Upper lobe of left lung (tissue), 6 donors: Measurements from ENCODE around the gene ZFX. TPM values are rescaled to one million over a fixed set of nuclear protein-coding genes. Genes with fewer than 3 reads are reported as not detected.

Source experiments
- ATAC-seq, 2 donors: fragments of 200-7000 bp; cut with Tn5 transposase; one replicate each; pipeline ENCODE4 v1.9.1; 2022; ENCODE audit warnings: mild to moderate bottlenecking in 2 of 2, moderate library complexity in 2 of 2; ENCODE audit not compliant: low FRiP score in 2 of 2
- DNase-seq, 2 donors: peaks; one replicate each; pipeline ENCODE4 v3.0.0-alpha.2; 2019 to 2020
- H3K27ac ChIP-seq, 4 donors: fragments of 200-600 bp; sonication (generic); one replicate each; pipeline ENCODE4 v1.5.1; 2016 to 2019
- H3K27me3 ChIP-seq, 4 donors: fragments of 200-600 bp; sonication (generic); one replicate each; pipeline ENCODE4 v1.5.1; 2017 to 2019
- H3K36me3 ChIP-seq, 4 donors: fragments of 200-600 bp; sonication (generic); one replicate each; pipeline ENCODE4 v1.5.1; 2016 to 2019
- H3K4me1 ChIP-seq, 4 donors: fragments of 200-600 bp; sonication (generic); one replicate each; pipeline ENCODE4 v1.5.1; 2018 to 2019
- H3K4me3 ChIP-seq, 4 donors: fragments of 200-600 bp; sonication (generic); one replicate each; pipeline ENCODE4 v1.5.1; 2017 to 2019; ENCODE audit warnings: mild to moderate bottlenecking in 2 of 4, moderate library complexity in 1 of 4
- H3K9me3 ChIP-seq, 4 donors: fragments of 200-600 bp; sonication (generic); one replicate each; pipeline ENCODE4 v1.5.1; 2018 to 2019
- CTCF ChIP-seq, 6 experiments: fragments of 450-650 bp in 4 of 6; fragments of 200-600 bp in 2 of 6; sonication (generic) in 2 of 6; IDR thresholded peaks; one replicate each; pipeline ENCODE4 v1.5.1; 2016 to 2019; ENCODE audit warnings: antibody characterized with exemption in 6 of 6
- EP300 ChIP-seq, 4 donors: sonication (generic); formaldehyde crosslinking; IDR thresholded peaks; one replicate each; pipeline ENCODE4 v1.5.1; 2017; ENCODE audit warnings: antibody characterized with exemption in 4 of 4, control low read depth in 2 of 4
- POLR2A ChIP-seq, 4 donors: fragments of 450-650 bp; IDR thresholded peaks; one replicate each; pipeline ENCODE4 v1.5.1; 2016 to 2017; ENCODE audit warnings: antibody characterized with exemption in 4 of 4, mild to moderate bottlenecking in 2 of 4
- POLR2AphosphoS5 ChIP-seq, 2 donors: sonication (generic); formaldehyde crosslinking; IDR thresholded peaks; one replicate each; pipeline ENCODE4 v1.5.1; 2017; ENCODE audit warnings: antibody characterized with exemption in 2 of 2
- WGBS, 2 donors: methylation state at CpG; one replicate each; pipeline ENCODE4 v1.1.5; 2017 to 2018; 5-methylcytosine and 5-hydroxymethylcytosine counted together
- total RNA-seq, 6 donors: library from RNA; depleted of rRNA in 4 of 6; stranded (reverse); fragments of >200 nt in 4 of 6; gene quantifications; one replicate each; pipeline versions ENCODE4 v1.1.0 to v1.2.1, GENCODE V29; 2016 to 2021
- donor health status: DM: no; HTN: no; CAD: no; lungs with moderate emphysema.
- donor health status: DM: no; HTN: yes; CAD: no; lungs with severe emphysema.

The ZFX gene
- total RNA-seq, 6 donors from 2014 or later = 15.7 to 68.6 (median 31.1) TPM

- 71 to 91% methylated on average over 2 of the region's 2 CpGs for WGBS, 2 donors
- Histone ChIP-seq H3K9me3 (no peaks in the 10 kb centered on the region), H3K4me1 (peaks cover 0 to 15% (median 7%) of the 10 kb centered on the region in 4 donors), H3K4me3 (no peak overlapping the region), H3K27ac (no peak overlapping the region), H3K36me3 (peaks cover 0 to 9% (median 4%) of the 10 kb centered on the region in 4 donors), H3K27me3 (no peaks in the 10 kb centered on the region)
- no peak for ATAC-seq
- no peak for DNase-seq
- no peak for TF ChIP-seq POLR2A (IDR thresholded peaks at IDR 0.05)
- TF ChIP-seq EP300 (IDR thresholded peaks at IDR 0.05) = no peak
- no peak for TF ChIP-seq POLR2AphosphoS5 (IDR thresholded peaks at IDR 0.05)
These were observed 41.1 kb downstream of the ZFX start for GRCh38 chrX:24190500-24191156.

- no peaks in the 10 kb centered on the region for H3K9me3 ChIP-seq
- H3K27me3 ChIP-seq = no peaks in the 10 kb centered on the region
- DNase-seq = no peak
- WGBS, 2 donors = 100% methylated on average over 1 of the region's 1 CpG
- no peak for ATAC-seq
- peaks cover 0 to 8% (median 0%) of the 10 kb centered on the region in 4 donors for H3K36me3 ChIP-seq
- peaks cover 0 to 21% (median 4%) of the 10 kb centered on the region in 4 donors for H3K4me1 ChIP-seq
- no peak for TF ChIP-seq CTCF (IDR thresholded peaks at IDR 0.05)
- no peak for TF ChIP-seq POLR2A (IDR thresholded peaks at IDR 0.05)
- no peak for TF ChIP-seq POLR2AphosphoS5 (IDR thresholded peaks at IDR 0.05)
- TF ChIP-seq EP300 (IDR thresholded peaks at IDR 0.05) = no peak
- no peak overlapping the region for H3K4me3 ChIP-seq
- no peak overlapping the region for H3K27ac ChIP-seq
These were observed 47.0 kb downstream of the ZFX start for GRCh38 chrX:24196509-24196908.

- no peak for TF ChIP-seq CTCF (IDR thresholded peaks at IDR 0.05)
- TF ChIP-seq POLR2AphosphoS5 (IDR thresholded peaks at IDR 0.05) = no peak
- TF ChIP-seq POLR2A (IDR thresholded peaks at IDR 0.05) = no peak
- TF ChIP-seq EP300 (IDR thresholded peaks at IDR 0.05) = no peak
- H3K4me1 ChIP-seq = peaks cover 0 to 28% (median 6%) of the 10 kb centered on the region in 4 donors
- ATAC-seq (no peak), DNase-seq (no peak)
- H3K9me3 ChIP-seq = no peaks in the 10 kb centered on the region
- H3K36me3 ChIP-seq = peaks cover 0 to 17% (median 0%) of the 10 kb centered on the region in 4 donors
- 95% methylated on average over 4 of the region's 4 CpGs for WGBS, 2 donors
- no peak overlapping the region for H3K4me3 ChIP-seq
- no peaks in the 10 kb centered on the region for H3K27me3 ChIP-seq
- no peak overlapping the region for H3K27ac ChIP-seq
These were observed 48.6 kb downstream of the ZFX start for GRCh38 chrX:24198101-24198500.

- WGBS, 2 donors = 85 to 88% methylated on average over 2 of the region's 2 CpGs
- Histone ChIP-seq H3K27me3 (no peaks in the 10 kb centered on the region), H3K9me3 (no peaks in the 10 kb centered on the region), H3K4me3 (no peak overlapping the region), H3K36me3 (peaks cover 0 to 15% (median 0%) of the 10 kb centered on the region in 4 donors), H3K27ac (no peak overlapping the region), H3K4me1 (peaks cover 0 to 28% (median 5%) of the 10 kb centered on the region in 4 donors)
- no peak for DNase-seq
- no peak for TF ChIP-seq POLR2AphosphoS5 (IDR thresholded peaks at IDR 0.05)
- TF ChIP-seq POLR2A (IDR thresholded peaks at IDR 0.05) = no peak
- TF ChIP-seq CTCF (IDR thresholded peaks at IDR 0.05) = no peak
- ATAC-seq = no peak
These were observed 50.6 kb downstream of the ZFX start for GRCh38 chrX:24200133-24200532.

- Histone ChIP-seq H3K4me3 (no peak overlapping the region), H3K27ac (no peak overlapping the region), H3K4me1 (peaks cover 0 to 33% (median 5%) of the 10 kb centered on the region in 4 donors), H3K36me3 (peaks cover 0 to 15% (median 0%) of the 10 kb centered on the region in 4 donors), H3K9me3 (no peaks in the 10 kb centered on the region), H3K27me3 (no peaks in the 10 kb centered on the region)
- DNase-seq (no peak), ATAC-seq (no peak)
- WGBS, 2 donors = 33 to 88% methylated on average over 1 of the region's 1 CpG
- no peak for TF ChIP-seq POLR2A (IDR thresholded peaks at IDR 0.05)
- no peak for TF ChIP-seq EP300 (IDR thresholded peaks at IDR 0.05)
- TF ChIP-seq CTCF (IDR thresholded peaks at IDR 0.05) = no peak
- no peak for TF ChIP-seq POLR2AphosphoS5 (IDR thresholded peaks at IDR 0.05)
These were observed 51.7 kb downstream of the ZFX start for GRCh38 chrX:24201216-24201615.
